NCI-H2107 (cell line): ENCODE results near the gene MEMO1.
"Not testable (repeated sequence)": the region's sequence is repeated elsewhere in the genome, so short reads cannot be mapped to it uniquely, and the experiment has no call there.

Experiments used
- DNase-seq: peaks from one replicate; lab custom pipeline; 2025; lab: John Stamatoyannopoulos, UW

MEMO1 gene

DNA sequence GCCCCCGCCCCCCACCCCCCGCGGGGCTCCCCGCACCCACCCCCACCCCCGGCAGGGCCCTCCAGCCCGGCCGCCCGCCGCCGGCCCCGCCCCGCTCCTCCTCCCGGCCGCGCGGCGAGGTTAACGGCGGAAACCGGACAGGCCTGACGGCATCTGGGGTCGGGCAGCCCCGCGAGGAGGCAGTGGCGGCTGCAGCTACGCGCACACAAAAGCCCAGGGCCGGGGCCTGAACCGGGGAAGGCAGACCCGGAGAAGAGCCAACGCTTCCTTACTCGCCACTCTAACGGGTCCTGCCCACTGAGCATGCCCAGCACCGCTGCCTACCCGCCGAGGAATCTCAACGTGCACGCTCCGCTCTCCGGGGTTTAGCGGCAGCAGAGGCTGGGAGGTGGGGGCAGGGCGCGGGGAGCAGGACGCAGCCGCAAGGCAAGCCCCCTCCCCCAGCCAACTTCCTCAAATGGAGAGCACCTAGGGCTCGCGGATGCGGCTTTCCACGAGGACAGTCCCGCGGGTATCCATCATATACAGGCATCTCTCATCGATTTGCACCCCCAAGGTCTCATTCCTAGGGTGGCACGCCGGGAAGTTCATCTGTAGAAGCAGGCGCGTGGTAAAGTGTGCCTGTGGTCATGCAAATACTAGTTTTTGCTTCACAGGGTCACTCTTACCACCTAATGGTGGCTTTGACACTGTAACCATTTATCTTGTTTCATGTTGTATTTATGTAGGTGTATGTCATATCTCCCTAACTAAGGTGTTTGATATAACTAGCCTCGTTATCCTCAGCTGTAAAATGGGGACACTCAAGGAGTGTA, at the start of gene MEMO1:
TSS of gene MEMO1 (minus strand) at position 339 of the 815 bp plus-strand sequence. CDS start 761 bp downstream, outside the sequence.
- peak; percentile 89 for DNase-seq

DNA sequence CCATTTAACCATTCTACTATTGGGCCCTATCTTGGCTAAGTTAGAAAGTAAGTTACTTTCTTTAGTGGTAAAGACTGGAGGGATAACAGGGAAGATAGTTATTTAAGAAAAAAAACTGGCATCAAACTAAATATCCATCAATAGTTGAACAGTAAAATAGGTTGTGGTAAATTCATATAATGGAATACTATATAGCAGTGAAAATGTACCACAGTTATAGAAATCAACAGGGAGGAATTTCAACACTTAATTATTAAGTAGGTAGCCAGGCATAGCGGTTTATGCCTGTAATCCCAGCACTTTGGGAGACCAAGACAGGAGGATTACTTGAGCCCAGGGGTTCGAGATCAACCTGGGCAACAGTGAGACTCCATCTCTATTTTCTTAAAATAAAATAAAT, 49.5 kb upstream of the MEMO1 start:
- DNase-seq = no peak

DNA sequence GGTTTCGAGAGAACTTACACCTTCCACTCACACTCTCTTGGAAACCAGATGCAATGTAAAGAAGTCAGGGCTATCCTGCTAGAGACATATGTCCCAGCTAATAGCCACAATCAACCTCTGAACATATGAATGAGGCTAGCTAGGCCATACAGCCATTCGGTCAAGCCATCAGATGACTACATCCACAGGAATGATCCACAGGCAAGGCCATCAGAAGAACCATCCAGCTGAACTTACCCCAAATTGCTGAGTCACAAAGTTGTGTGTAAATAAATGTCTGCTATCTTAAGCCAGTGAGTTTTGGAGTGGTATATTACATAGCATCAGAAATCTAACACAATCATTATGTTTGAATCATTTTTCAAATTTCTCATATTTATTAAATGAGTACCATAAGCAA, 47.3 kb upstream of the MEMO1 start:
- DNase-seq = no peak

DNA sequence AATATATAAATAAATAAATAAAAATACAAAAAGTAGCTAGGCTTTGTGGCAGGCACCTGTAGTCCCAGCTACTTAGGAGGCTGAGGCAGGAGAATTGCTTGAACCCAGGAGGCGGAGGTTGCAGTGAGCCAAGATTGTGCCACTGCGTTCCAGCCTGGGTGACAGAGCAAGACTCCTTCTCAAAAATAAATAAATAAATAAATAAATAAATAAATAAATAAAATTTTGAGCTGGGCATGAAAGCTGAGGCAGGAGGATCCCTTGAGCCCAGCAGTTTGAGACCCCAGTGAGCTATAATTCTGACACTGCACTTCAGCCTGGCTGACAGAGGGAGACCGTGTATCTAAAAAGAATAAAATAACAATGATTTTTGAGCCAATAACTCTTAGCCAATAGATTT, 43.8 kb upstream of the MEMO1 start:
- not testable (repeated sequence) for DNase-seq

DNA sequence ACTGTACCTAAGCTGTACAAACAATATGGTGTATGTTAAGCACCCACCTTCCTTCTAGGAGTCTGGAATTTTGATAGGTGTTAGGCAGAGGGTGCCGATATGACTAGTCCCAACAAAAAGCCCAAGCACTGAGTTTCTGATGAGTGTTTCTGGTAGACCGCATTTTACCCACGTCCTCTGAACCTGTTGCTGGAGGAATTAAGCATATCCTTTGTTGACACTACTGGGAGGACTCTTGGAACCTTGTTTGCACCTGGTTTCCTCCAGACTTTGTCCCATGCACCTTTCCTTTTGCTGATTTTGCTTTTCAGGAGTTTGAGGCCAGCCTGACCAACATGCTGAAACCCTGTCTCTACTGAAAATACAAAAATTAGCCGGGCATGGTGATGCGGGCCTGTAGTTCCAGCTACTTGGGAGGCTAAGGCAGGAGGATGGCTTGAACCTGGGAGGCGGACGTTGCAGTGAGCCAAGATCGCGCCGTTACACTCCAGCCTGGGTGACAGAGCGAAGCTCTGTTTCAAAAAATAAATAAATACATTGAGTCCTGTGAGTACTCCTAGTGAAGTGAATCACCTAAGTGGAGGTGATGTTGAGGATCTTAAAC, 41.1 kb upstream of the MEMO1 start:
- no peak for DNase-seq

DNA sequence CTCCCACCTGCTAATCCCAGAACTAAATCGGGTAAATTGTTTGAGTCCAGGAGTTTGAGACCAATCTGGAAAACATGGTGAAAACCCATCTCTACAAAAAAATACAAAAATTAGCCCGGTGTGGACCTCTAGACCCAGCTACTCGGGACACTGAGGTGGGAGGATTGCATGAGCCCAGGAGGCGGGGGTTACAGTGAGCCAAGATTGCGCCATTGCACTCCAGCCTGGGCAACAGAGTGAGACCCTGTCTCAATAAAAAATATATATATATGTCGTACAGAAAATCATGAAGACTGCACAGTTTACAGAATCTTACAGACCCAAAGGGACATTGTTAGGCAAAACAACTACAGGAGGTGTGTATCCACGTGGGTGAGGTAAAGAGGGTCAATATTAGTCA, 32.8 kb upstream of the MEMO1 start:
- no peak for DNase-seq

DNA sequence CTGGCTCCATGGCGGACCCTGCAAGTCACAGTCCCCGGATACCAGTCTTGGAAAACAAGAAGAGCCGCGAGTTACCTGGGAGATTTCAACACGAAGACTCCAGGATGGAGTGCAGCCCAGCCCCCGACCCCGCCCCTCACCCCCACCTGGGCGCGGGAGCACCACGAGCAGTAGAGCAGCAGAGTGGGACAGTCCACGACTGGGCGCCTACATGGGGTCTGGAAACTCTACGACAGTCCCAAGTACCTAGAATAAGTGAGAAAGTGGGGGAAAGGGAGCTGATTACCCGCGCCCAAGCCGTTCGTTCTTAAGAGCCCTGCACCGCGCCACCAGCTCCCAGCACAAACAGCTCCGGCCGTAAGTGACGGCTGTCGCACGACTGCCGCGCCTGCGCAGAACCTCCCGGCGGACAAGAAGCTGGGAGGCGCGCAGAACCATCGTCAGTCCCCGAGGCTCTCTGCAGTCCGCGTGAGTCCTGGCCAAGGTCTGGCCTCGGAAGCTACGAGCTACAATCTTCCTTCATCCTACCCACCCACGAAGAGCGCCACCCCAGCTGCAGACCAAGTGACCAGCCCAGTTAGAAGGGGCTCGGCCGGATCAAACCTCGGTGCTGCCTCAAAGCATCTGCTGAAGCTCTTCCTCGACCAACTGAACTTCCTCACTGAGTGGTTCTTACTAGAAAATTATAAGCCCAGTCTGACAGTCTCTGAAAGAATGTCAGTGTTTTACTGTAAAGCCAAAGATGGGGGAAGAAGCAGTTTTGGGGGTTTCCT, 28.8 kb upstream of the MEMO1 start, which contains the start of gene DPY30:
TSS of gene DPY30 (minus strand) at position 359 of the 773 bp plus-strand sequence. CDS start at position 10, 349 bp downstream.
- DNase-seq = peak; percentile 79

DNA sequence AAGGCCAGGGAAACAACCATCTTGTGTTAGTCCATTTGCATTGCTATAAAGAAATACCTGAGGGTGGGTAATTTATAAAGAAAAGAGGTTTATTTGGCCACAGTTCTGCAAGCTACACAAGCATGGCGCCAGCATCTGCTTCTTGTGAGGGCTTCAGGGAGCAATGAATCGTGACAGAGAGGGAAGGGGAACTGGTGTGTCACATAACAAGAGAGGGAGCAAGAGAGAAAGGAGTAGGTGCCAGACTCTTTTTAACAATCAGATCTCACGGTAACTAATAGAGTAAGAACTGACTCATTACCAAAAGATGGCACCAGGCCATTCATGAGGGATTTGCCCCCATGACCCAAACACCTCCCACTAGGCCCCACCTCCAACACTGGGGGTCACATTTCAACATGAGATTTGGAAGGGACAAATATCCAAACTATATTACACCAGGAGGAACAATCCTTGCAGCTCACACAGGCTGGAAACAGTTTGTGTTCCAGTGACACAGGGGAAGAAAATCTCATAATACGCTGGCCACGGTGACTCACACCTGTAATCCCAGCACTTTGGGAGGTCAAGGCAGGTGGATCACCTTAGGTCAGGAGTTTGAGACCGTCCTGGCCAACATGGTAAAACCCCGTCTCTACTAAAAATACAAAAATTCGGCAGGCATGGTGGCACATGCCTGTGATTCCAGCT, 23.5 kb upstream of the MEMO1 start:
- DNase-seq = not testable (repeated sequence)

DNA sequence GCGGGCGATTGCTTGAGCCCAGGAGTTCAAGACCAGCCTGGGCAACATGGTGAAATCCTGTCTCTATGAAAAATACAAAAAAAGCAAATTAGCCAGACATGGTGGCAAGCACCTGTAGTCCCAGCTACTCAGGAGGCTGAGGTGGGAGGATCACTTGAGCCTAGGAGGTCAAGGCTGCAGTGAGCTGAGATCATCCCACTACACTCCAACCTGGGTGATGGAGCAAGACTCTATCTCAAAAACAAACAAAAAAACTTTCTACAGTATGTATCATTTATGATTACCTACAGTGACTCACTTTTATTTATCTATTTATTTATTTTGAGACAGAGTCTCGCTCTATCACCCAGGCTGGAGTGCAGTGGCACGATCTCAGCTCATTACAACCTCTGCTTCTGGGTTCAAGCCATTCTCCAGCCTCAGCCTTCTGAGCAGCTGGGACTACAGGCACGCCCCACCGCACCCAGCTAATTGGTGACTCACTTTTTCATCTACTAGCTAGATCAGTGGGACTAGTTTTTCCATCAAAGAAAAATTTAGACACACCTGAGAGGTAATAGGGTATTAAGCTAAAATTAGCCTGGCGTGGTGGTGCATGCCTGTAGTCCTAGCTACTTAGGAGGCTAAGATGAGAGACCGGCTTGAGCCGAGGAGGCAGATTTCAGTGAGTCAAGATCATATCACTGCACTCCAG, 8.1 kb upstream of the MEMO1 start:
- not testable (repeated sequence) for DNase-seq

DNA sequence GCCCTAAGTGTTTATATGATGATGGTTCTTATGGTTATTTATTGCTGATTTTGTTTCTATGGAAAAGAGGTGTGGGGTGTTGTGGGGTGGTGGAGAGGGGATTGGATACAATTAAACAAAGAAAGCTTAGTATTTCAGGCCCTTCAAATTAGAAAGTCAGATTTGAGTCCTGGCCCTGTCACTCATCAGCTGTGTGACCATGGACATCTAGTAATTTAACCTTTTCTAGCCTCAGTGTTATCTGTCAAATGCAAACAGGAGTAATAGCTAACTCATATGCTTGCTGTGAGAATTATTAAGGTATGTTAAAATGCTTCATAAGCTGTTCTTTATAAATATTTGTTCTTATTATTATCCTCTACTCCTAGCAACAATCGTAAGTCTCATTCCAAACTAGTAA, 2.1 kb upstream of the MEMO1 start:
- DNase-seq = no peak

DNA sequence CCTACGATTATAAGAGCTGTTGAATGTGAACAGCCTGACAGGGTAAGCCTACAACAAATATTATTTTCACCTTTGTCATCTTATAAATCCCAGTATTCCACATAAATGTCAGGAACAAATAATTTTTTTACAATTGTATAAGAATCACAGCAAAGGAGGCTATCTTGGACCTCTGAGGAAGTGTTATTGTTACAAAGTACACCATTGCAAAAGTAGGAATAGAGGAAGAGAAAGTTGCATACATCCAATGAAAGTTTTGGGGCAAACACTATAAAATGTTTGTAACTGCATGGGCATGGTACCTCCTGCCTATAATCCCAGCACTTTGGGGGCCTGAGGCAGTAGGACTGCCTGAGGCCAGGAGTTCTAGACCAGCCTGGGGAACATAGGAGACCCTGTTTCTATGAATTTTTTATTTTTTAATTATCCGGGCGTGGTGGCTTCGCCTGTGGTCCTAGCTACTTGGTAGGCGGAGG, 715 bp upstream of the MEMO1 start:
- DNase-seq = no peak

DNA sequence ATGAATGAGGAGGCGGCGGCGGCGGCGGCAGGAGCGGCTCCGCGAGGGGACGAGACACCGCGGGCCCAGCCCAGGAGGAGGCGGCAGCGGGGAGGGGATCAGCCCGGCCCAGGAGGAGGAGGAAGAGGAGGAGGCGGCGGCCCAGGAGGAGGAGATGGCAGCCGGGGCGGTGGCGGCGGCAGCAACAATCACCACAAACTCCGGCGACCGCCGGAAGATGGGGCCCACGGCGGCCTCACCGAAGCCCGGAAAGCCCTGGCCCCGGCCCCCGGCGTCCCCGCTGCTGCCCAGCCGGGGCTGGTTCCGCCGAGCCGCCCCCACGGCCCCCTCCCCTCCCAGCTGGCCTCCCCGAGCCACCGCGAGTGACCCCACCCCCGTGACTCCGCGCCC, 533 bp downstream of the MEMO1 start:
- not testable (repeated sequence) for DNase-seq

DNA sequence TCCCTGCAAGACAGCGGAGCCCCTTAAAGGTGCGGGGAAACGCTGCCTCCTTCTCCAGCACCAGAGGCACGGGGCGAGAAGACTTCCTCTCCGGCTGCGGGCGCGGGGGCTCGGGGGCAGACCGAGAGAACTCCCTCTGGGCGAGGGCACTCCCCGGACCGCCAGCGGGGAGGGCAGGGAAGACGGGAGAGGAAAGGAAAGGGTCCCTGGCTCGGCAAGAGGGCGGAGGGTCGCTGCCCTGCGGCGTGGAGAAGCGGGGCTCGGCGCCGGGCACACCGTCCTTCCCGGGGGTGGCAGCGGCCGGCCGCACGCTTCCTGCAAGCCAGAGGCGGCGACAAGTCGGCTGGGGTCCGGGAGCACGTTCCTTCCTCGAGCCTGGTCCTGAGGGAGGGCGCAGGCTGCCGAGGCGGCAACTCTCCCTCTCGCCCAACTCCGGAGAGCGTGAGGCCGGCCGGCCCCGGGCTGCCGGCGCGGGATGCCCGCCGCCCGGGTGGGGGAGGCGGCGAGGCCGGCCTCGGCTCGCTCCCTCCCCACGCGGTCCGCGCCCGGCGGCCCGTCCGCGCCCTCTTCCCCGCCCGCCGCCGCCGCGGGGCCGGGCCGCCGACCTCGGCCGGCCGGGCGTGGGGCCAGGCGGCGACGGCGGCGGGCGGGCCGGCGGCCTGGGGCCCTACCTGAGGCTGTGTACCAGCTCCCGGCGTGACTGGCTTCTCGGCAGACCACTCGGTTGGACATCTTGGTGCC, 1.1 kb downstream of the MEMO1 start:
- DNase-seq = no peak

DNA sequence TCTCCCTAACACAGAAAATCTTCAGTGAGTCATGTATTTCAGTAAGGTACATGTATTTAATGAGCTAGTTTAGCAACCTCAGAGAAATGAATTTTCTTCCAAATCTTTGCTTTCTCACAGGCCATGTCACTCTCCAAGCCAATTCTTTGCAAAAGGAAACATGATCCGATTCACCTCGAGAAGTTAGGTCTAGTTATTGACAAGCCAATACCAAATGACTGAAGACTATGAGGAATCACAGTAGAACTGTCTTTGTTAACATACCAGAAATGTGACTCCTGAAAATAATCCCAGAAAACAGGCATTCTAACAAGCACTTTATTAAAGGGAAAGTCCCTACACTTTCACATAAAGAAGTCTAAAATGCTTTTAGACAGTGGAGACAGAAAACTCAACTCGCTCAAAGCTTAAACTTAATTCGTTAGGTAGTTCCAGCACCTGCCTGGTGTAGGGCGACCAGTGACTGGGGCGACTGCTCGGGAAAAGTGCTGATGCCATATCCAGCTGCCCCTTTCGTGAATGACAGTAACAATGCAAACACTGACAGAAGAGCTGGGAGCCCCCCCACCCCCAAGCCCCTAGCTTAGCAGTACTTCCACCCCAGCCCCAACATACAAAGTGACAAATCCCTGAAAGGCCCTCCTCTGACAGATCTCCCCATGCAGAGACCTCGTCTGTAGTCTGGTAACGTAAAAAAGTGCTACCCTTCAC, 1.8 kb downstream of the MEMO1 start:
- no peak for DNase-seq

DNA sequence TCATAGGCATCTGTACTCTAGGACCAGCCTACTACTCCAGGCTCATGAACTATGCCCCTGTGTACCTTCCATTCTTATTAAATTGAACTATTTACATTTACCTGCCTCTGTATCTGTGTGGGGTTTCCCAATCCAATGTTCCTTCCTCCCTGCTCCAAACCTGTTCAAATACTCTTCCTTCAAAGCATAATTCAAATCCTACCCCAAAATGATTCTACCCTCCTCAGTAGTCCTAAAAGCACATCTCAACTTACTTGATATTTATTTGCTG, 3.8 kb downstream of the MEMO1 start:
- DNase-seq = no peak

DNA sequence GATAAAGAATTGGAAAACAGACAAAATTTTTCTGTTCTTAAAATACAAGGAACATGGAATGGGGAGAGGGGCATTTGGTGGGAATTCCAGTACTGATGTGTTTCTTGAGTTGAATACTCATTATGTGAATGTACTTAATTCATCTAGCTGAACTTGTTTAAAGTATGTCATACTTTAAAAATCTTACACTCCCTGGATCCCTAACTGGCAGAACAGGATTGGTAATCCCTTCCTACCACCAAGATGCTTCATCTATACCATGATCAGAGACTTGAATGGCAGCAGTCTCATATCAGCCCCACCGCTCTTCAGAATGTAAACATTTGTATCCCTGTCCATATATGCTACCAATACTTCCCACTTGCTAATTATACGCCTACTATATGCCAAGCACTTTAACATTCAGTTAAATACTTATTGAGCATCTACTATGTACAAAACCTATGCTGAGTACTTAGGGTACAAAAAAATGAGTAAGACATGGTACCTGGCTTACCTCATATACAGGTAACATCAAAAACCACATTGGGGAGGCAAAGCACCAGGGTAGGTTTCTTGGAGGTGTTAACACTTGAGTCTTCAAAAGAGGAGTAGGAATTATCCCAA, 5.3 kb downstream of the MEMO1 start:
- DNase-seq = no peak

DNA sequence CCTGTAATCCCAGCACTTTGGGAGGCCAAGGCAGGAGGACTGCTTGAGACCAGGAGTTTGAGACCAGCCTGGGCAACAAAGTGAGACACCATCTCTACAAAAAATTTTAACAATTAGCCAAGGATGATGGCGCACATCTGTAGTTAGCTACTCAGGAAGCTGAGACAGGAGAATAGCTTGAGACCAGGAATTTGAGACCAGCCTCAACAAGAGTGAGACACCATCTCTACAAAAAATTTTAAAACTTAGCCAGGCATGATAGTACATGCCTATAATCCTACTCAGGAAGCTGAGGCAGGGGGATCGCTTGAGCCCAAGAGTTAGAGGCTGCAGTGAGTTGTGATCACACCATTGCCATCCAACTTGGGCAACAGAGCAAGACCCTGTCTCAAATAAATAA, 7.0 kb downstream of the MEMO1 start:
- DNase-seq = no peak

DNA sequence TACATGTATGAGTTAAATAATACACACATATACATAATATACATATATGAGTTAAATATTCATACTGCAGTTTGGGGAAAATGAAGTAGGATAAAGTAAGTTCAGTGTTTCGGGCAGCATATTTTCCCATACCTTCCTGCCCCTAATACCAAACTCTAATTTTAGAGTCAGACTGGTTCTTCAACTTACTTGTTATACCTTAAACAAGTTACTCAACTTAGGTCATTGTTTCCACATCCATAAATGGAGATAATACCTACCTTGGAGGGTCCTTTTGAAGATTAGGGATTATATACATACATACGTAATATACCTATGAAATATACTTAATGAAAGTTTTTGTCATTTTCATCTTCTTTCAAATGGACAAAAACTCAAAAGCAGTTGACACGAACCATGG, 8.4 kb downstream of the MEMO1 start:
- DNase-seq = no peak

DNA sequence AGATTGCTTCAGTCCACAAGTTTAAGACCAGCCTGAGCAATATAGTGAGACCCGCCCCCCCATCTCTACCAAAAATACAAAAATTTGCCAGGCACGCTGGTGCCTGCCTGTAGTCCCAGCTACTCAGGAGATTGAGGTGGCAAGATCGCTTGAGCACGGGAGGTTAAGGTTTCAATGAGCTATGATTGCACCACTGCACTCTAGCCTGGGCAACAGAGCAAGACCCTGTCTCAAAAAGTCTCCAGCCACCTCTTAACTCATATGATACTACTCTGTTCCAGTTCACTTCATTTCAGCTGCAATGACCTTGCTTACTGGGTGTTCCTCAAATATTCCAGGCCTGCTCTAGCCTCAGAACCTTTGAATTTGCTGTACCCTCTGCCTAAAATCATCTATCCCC, 11.4 kb downstream of the MEMO1 start:
- no peak for DNase-seq
